Stimulated activated CD4-positive, alpha-beta T cell treated with anti-CD3 and anti-CD28 coated beads, Interleukin-1b, Interleukin-23, amount 100 ng/mL, for 4 hours (primary cell): Measurements from ENCODE around the gene UBE2I.
"Not testable (repeated sequence)": the region's sequence is repeated elsewhere in the genome, so short reads cannot be mapped to it uniquely, and the experiment has no call there.

ENCODE experiments used
- DNase-seq, 2 donors: peaks; one replicate each; pipeline ENCODE4 v3.0.0-alpha.2; 2020; ENCODE audit warnings: low read depth in 2 of 2

The UBE2I gene

DNA sequence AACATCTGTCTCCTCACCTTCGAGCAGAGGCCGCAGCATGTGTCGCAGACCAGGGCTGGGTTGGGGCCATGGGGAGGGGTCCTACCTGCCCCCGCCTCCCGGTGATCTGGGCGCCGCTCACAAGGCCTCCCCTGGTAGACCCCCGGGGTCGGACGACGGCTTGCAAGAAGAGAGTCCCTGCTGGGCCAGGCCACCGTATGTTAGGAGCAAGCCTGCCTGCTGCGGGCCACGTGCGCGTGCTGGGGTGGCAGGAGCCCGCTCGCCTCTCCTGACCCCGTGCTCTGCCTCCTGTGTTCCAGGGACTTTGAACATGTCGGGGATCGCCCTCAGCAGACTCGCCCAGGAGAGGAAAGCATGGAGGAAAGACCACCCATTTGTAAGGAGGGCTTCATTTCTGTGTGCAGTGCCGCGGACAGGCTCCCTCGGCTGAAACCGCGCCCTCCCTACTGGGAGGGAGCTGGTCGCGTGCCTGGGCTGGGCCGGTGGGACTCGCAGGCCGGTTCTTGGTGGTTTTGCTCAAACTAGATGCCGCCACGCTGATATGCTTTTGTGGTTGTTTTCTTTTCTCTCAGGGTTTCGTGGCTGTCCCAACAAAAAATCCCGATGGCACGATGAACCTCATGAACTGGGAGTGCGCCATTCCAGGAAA is 4.4 kb downstream of the UBE2I start:
- no peak for DNase-seq

DNA sequence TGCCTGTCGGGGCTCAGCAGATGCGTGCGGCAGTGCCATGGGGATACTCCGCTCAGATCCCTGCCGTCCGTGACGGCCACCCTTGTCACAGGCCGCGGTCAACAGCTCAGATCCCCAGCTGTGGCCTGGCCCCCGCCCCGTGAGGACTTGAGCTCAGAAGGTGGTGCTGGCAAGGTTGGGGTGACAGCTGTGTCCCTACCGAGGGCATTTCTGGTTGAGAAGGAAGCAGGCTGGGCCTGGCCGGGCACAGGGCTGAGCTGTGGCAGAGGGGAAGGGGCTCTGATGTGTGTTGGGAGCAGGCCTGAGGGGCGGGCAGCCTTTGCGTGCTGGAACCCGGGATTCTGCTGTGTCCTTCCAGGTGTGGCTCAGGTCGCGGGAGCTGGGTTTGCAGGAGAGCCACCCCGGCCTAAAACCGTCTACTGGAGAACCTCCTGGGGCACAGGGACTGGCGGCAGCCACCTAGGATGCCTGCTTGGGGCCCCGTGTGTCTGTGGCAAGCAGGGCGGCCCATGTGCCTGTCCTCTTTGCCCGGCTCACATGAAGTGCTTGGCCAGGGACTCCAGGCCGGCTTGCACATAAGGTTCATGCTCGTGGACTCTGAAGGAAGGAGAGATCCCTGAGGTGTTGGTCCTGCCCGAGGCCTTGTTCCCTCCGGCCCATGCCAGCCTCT is 5.1 kb downstream of the UBE2I start:
- no peak for DNase-seq

DNA sequence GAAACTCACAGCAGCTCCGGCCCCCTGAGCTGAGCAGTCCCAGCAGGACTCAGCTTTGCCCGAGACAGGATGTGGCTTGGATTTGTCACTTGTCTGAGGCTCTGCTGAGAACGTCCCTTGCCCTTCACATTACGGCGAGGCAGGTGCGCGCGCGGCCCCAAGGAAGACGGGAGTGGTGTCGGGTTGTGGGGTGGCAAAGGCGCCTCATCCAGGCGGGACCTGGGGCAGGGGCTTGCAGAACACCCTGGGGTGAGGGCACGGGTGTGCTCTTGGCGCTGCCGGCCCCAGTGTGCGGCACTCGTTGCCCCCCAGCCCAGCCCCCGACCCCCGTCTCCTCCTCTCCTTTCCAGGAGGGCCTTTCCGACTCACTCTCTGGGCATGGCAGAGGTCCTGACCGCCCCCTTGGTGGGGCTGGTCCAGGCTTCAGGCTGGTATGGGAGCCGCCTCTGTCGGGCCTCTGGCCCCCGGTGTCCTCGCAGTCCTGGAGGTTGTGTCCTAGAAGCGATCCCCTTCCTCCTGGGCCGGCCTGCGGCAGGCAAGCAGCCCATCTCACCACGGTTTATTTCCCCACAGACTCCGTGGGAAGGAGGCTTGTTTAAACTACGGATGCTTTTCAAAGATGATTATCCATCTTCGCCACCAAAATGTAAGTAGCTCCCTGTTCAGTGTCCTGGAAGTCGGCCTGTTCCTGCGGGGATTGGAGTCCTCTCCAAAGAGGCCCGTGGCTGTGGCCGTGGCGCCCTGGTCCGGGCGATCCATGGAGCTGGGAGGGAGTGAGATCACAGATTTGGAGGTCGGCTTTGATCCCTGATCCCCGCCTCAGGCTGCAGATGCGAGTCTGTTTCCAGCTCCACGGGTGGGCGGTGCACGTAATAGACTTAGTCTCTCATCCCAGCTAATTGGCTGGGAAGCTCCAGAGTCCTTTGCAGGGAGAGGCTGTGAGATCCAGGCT is 5.9 kb downstream of the UBE2I start:
- DNase-seq = no peak

DNA sequence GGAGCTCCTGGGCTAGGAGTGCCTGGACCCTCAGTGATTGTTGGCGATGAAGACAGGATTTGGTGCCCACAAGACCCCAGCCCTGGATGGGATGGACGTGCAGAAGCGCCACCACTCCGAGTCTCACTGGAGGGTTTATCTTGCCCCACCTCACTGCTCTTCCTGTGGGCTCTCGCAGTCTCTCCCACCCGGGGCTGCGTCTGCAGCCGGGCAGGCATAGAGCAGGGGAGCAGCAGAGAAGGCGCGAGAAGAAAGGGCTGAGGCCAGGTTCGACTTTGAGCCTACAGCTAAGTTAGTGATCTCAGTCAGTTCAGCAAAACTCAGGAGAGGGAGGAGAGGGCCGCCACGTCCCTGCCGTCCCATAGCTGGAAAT is 6.6 kb downstream of the UBE2I start:
- DNase-seq = no peak

DNA sequence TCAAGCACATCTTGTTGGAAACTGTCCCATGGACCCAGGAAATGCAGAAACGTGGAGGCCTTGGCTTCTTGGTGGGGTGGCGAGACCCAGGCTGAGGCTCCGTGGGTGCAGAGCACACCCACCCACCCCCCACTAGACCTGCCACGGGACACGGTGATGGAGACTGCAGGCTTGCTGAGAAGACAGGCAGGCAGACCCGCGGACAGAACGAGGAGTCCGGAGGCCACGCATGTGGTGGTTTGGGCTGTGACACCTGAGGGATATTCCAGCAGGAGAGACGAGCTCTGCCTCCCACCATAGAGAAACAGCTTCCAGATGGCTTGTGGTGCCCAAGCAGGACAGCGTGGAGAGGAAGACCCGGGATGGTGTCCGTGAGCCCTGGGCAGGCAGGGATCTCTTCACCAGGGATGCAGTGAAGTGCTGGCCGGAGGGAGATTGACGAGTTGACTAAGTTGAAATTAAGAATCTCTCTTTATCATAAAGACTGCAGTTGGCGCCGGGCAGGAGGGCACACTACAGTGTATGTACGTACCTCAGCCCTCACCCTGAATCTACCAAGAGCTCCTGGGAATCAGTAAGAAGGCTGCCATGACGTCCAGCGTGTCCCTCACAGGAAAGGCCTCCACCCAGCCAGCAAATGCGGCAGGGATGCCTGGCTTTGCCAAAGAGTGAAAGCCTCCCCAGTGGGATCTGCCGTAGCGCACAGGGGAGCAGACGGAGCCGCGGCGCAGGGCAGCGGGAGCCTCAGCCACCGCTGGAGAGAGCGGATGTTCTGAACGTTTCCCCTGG is 8.2 kb downstream of the UBE2I start:
- DNase-seq = no peak

DNA sequence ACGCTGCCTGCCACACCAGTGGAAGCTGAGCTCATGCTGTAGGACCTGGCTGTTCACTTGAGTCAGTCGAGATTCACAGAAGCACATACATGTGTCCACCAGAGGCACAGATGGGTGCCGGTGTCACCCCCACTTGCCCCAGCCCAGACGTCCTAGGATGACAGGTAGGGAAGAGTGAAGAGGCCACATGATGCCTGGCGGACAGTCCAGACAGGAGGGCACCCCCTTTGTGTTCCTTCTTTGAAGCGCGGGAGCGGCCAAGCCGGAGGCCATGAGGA is 8.8 kb downstream of the UBE2I start:
- no peak for DNase-seq

DNA sequence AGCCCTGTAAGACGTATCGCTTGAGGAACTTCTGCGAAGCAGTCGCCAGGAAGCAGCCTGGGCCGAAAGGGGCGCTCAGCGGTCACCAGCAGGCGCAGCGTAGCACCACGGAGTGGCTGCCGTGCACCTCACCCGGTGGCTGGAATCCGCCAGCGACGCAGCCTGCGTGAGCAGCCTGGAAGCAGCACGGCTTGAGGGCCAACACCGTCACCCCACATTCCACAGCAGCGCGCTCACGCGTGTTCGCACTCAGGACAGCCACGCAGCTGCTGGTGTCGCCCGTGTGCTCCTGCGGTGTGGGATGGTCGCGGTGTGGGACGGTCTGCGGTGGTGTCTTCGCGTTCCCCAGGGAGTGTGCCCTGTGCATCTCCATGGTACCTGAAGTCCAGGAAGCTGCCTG is 9.6 kb downstream of the UBE2I start:
- DNase-seq = no peak

DNA sequence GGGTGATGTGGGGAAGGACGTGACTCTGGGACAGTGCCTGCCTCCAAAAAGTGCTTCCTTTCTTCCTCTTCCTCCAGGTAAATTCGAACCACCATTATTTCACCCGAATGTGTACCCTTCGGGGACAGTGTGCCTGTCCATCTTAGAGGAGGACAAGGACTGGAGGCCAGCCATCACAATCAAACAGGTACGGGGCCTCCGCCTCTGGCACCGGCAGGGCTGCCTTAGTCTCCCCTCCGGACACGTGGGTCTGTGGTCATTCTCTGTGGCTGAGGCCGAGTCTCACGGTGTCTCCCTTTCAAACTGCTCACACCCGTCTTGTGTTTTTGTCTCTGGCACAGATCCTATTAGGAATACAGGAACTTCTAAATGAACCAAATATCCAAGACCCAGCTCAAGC is 10.7 kb downstream of the UBE2I start:
- DNase-seq = no peak

DNA sequence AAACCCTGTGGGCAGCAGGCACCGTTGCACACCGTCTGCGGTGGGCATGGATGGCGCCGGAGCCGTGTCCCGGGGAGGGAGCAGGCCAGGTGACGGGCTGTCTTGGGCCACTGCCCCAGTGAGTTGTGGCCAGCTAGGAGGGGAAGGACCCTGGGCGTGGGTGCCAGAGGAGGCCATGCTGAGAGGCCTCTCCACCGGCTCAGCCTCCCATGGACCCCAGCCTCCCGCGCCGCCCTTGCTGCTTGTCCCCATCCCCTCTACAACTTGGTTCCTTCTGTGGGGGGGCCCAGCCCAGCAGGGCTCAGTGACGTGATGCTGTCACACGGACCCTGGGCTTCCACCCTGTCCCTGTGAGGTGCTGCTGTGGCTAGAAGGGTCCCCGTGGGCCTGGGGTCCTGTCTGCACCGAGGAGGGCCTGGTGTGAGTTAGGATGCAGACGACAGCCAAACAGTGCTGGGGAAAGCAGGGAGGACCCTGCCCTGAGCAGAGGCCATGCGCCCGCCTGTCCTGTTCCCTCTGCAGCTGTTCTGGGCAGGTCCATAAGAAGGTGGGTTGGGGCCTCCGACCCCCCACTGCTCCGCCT is 11.3 kb downstream of the UBE2I start:
- no peak for DNase-seq

DNA sequence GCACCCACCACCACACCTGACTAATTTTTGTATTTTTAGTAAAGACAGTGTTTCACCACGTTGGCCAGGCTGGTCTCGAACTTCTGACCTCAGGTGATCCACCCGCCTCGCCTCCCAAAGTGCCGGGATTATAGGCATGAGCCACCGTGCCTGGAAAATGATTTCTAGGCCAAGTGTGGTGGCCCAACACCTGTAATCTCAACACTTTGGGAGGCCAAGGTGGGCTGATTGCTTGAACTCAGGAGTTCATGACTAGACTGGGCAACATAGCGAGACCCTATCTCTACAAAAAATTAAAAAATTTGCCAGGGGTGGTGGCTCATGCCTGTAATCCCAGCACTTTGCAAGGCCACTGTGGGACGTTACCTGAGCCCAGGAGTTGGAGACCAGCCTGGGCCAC is 13.0 kb downstream of the UBE2I start:
- DNase-seq = no peak

DNA sequence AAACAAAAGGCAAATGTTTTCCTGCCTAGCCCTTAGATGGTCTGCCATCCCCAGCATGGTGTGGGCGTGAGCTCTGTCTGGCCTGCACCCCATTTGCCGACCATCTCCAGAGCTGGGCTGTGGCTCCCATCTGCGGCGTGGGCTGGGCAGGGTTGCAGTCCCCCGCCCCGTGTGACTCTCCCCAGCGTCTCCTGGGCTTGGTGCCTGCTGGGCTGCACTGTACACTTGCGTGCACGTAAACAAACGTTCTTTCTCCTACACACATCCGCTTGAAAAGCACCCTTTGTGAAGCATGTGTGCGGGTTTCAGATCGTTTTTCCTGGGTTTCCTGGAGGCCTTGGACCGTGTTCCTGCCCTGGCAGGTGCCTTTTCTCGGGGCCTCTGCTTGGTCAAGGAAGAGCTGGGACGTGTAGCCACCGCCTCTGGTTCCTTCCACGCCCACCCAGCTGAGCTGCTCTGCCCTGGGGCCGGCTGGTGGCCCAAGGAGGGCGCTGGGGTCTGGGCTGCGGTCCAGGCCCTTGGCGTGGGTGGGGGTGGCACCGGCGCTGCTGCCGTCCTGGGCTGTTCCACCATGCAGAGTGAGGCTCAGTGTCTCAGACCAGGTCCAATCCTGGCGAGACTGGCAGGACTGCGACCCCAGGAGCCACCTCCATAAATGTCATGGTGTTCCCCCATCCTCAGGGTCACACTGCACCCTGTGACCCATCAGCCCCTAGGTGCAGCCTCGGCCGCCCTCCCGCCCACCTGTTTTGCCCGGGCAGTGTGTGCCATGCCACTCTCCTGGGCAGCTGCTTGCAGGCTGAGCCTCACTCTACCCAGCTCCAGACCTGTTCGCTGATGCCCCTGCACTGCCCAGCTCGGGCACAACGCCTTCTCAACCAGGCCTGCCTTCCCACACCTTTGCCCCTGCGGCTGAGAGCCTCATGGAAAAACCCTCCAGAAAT is 14.1 kb downstream of the UBE2I start:
- DNase-seq = no peak

DNA sequence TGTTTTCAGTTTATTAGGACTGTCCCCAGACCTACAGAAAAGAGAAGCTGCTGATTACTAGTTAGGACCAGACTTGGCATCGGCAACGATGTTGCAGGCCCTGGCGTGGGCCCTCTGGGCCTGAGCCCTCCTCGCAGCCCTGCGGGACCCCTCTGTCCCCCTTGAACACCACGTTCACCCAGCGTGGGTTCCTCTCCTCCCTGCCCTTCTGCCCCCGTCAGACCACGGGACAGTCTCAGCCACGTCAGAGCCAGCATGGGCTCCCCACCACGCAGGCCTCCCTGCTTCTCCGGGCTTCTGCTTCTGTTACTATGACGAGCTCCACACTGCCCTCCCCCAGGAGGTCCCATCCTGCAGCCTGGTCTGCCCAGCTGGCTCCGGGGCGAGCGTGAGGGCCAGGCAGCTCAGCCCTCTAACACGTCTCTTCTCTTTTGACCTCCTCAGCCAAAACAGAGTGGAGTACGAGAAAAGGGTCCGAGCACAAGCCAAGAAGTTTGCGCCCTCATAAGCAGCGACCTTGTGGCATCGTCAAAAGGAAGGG is 14.9 kb downstream of the UBE2I start:
- no peak for DNase-seq

DNA sequence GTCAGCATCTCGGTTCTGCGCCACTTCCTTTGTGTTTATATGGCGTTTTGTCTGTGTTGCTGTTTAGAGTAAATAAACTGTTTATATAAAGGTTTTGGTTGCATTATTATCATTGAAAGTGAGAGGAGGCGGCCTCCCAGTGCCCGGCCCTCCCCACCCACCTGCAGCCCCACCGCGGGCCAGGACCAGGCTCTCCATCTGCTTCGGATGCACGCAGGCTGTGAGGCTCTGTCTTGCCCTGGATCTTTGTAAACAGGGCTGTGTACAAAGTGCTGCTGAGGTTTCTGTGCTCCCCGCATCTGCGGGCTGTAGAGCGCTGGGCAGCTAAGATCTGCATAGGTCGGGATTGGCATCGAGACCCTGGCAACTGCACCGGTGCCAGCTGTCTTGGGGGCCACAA is 15.8 kb downstream of the UBE2I start:
- DNase-seq = no peak

DNA sequence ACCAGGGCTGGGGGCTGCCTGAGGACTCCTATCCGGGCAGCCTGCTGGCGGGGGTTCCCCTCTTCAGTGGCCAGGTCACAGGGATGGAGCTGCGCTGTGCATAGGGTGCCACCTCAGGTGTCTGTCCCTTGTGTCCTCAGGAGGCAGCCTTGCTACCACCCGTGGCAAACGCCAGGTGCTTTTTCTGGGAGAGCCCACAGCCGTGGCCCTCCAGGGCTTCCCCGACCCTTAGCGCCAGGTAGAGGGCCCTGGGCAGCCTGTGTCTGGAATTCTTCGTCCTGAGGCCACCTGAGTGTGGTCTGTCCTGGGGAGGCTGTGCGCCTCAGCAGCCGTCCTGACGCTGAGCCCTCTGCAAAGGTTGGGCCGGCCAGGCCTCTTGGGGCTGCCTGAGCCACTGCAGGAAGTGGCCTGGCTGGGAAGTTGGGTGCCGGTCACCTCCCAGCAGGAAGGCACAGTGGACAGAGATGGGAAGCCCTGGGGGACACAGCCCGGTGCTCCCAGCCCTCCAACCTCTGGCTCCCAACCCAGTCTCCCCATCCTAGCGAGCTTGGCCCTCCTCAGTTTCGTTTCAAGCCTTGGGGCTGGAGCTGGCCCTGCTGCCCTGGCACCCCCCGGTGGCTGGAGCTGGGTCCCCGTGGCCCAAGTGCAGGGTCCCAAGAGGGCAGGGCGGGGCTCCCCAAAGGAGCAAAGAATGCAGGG is 16.4 kb downstream of the UBE2I start:
- DNase-seq = no peak

DNA sequence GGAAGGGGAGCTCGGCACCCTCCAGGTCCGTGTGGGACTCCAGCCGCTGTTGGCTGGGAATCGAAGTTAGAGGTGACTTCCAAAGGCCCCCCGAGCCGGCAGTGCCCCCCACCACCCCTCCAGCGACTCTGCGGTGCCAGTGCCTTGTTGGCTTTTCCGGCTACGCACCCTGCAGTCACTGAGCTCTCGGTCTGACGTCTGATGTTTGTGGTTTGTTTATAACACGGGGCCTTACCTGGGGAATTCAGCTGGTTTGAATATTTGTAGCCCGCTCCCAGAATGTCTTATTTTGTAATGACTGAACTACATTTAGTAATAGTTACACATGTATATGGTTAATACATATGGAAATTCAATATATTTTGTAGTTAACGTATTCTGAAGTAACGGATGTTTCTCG is 17.0 kb downstream of the UBE2I start:
- DNase-seq = no peak

DNA sequence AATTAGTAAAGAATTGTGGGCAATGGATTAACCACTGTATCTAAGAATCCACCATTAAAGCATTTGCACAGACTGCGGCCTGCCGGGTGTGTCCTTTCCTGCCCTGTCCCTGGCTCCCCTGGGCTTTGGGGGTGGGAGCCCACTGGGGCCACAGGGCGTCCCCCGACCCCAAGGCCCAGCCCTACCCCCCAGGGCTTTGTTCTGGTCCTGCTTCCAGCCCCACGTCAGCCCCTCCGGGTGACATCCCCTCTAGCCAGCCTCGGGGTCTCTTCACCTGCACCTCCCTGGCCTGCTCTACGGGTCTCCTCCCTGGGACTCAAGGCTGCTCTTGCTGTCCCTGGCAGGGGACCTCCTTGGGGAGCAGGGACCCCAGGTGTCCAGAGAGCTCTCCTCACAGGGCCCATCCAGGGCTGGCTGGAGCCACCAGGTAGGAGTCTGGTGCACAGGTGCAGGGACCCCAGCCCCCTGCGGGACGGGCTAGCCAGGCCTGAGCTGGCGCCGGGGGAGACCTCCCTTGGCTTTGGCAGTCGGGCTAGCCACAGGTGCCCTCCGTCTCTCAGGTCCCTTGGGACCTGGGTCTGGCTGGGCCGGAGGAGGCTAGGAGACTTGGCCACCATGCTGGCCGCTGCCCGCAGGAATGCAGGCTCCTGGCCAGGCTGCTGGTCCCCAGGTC is 17.6 kb downstream of the UBE2I start:
- DNase-seq = no peak

DNA sequence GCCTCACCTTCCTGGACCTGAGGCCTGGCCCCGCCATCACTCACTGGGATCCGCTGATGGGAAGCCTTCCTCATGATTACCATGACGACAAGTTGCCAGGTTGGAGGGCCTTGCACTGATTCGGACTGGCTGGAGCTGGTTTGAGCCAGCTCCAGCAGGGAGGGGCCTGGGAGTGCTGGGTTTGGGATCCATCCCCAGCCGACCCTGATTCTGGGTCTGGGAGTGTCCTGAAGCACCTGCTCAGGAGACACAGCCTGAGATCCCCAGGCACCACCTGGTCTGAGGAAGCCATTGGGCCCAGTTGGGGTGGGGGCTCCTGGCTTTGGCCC is 18.1 kb downstream of the UBE2I start:
- no peak for DNase-seq

DNA sequence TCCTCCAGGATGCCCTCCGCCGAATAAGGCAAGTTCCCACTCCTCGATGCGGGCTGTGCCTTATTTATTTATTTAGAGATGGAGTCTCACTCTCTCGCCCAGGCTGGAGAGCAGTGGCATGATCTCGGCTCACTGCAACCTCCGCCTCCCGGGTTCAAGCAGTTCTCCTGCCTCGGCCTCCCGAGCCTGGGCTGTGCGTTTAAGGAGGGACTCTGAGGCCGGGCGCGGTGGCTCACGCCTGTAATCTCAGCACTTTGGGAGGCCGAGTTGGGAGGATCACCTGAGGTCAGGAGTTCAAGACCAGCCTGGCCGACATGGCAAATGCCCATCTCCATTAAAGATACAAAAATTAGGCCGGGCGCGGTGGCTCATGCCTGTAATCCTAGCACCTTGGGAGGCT is 18.7 kb downstream of the UBE2I start:
- DNase-seq = not testable (repeated sequence)

DNA sequence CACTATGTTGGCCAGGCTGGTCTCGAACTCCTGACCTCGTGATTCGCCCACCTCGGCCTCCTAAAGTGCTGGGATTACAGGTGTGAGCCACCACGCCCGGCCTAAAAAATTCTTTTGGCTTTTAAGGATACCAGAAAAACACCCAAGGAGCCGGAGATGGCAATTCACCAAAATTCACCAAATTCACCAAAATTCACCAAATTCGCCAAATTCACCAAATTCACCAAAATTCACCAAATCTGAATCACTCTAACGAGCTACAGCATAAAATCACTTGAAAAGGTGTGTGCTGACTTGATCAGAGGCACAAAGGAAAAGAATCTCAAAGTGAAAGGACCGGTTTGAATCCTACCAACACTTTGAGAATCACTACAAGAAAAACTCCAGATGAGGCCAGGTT is 19.5 kb downstream of the UBE2I start:
- DNase-seq = not testable (repeated sequence)
